Ovary (tissue), 9 donors: ENCODE results near the gene FTCDNL1. TPM values are rescaled to one million over a fixed set of nuclear protein-coding genes. Genes with fewer than 3 reads are reported as not detected.

Experiments
- DNase-seq, 5 donors: peaks; one replicate each; pipeline ENCODE4 v3.0.0-alpha.2; 2019 to 2020
- H3K27ac ChIP-seq, 2 donors: fragments of 200-600 bp; one replicate each; pipeline versions ENCODE4 v1.5.1 to v1.8.0; 2019 to 2022
- H3K27me3 ChIP-seq: fragments of 200-600 bp; one replicate; pipeline ENCODE4 v1.8.0; 2022
- H3K36me3 ChIP-seq: fragments of 200-600 bp; sonication (generic); one replicate; pipeline ENCODE4 v1.5.1; 2019
- H3K4me1 ChIP-seq: one replicate; pipeline ENCODE4 v1.8.1; 2013; ENCODE audit warnings: mild to moderate bottlenecking, moderate library complexity; ENCODE audit not compliant: insufficient read depth
- H3K4me3 ChIP-seq: fragments of 200-600 bp; sonication (generic); one replicate; pipeline ENCODE4 v1.5.1; 2017
- H3K9me3 ChIP-seq, 2 donors: fragments of 200-600 bp in 1 of 2; sonication (generic) in 1 of 2; one replicate each; pipeline versions ENCODE4 v1.5.1 to v1.8.1; 2013 to 2019; ENCODE audit warnings: mild to moderate bottlenecking in 1 of 2, moderate library complexity in 1 of 2
- CTCF ChIP-seq, 3 donors: fragments of 450-650 bp in 2 of 3; fragments of 200-600 bp in 1 of 3; IDR thresholded peaks; one replicate each; pipeline versions ENCODE4 v1.5.1 to v1.8.0; 2016 to 2022; ENCODE audit warnings: antibody characterized with exemption in 3 of 3, mild to moderate bottlenecking in 1 of 3
- EP300 ChIP-seq: sonication (generic); formaldehyde crosslinking; IDR thresholded peaks from one replicate; pipeline ENCODE4 v1.6.1; 2017; ENCODE audit warnings: antibody characterized with exemption
- POLR2A ChIP-seq: fragments of 450-650 bp; IDR thresholded peaks from one replicate; pipeline ENCODE4 v1.6.1; 2017; ENCODE audit warnings: antibody characterized with exemption, mild to moderate bottlenecking, moderate library complexity
- WGBS, 3 donors: extraction: QIAGEN DNeasy Blood & Tissue Kit in 1 of 3; methylation state at CpG; one replicate each; pipeline versions ENCODE4 v1.1.5 to v1.1.7; 2013 to 2017; 5-methylcytosine and 5-hydroxymethylcytosine counted together
- intact Hi-C, 4 donors: fragments of 100-400 bp; cut with DNase I; formaldehyde crosslinking; loops; one replicate each; pipeline versions ENCODE4 v1.11.0 to v1.15.1; 2022 to 2023
- polyA plus RNA-seq, 2 donors: library from polyadenylated mRNA; stranded (reverse); fragments of 200-250 nt in 1 of 2; fragments of 350-450 nt in 1 of 2; fragmentation: Illumina TruSeq in 1 of 2; extraction: RNeasy Lipid Tissue Mini Kit (QIAGEN cat#74804) in 1 of 2; gene quantifications; one replicate each; pipeline ENCODE4 v1.2.3, GENCODE V29; 2013 to 2014
- total RNA-seq, 7 donors: library from RNA; depleted of rRNA in 2 of 7; stranded (reverse); fragments of >200 nt in 2 of 7; fragmentation: NEBNext Ultra II Directional in 3 of 7; extraction: Animal tissue kit (Norgen Biotek cat#: 25700) in 3 of 7; gene quantifications; one replicate each; pipeline versions ENCODE4 v1.1.0 to v1.2.4, GENCODE V29; 2016 to 2023
- donor health status: DM: no; HTN: no; CAD: no; lungs with moderate emphysema.
- donor health status: DM: no; HTN: no; CAD: no.
- donor health status: Bipolar disorder and iron deficiency.
- donor health status: DM: yes; HTN: yes; CAD: no.
- donor health status: DM: no; HTN: no; CAD: no.
- donor health status: DM: yes; HTN: yes; CAD: no.

FTCDNL1 gene
- total and polyA plus RNA-seq, 9 donors: 0.56 to 3.4 (median 2.1) TPM

GRCh38 chr2:199749571-199749970 lies 101.4 kb downstream of the FTCDNL1 start:
- no peaks in the 10 kb centered on the region for H3K27me3 ChIP-seq

GRCh38 chr2:199744724-199745123 lies 106.3 kb downstream of the FTCDNL1 start:
- no peaks in the 10 kb centered on the region for H3K9me3 ChIP-seq
- no peaks in the 10 kb centered on the region for H3K27me3 ChIP-seq
- no peak overlapping the region for H3K4me3 ChIP-seq
- no peak for DNase-seq
- 86 to 90% (median 87%) methylated on average over 11 of the region's 11 CpGs for WGBS, 3 donors
- peaks cover 3% of the 10 kb centered on the region for H3K4me1 ChIP-seq
- no peak for TF ChIP-seq POLR2A
- no peak for TF ChIP-seq CTCF (IDR thresholded peaks at IDR 0.05)
- no peak for TF ChIP-seq EP300
- intact Hi-C loops: no loop called here
- no peak overlapping the region for H3K27ac ChIP-seq
- H3K36me3 ChIP-seq: no peaks in the 10 kb centered on the region

More at GRCh38 chr2:199749571-199749970, 101.4 kb downstream of the FTCDNL1 start:
- Histone ChIP-seq H3K27ac (no peak overlapping the region), H3K4me3 (no peak overlapping the region), H3K36me3 (no peaks in the 10 kb centered on the region), H3K9me3 (no peaks in the 10 kb centered on the region), H3K4me1 (no peaks in the 10 kb centered on the region)
- DNase-seq: no peak
- intact Hi-C loops: no loop called here
- TF ChIP-seq EP300: no peak
- no peak for TF ChIP-seq POLR2A
- no peak for TF ChIP-seq CTCF (IDR thresholded peaks at IDR 0.05)
- WGBS, 3 donors: 91 to 96% (median 93%) methylated on average over 5 of the region's 5 CpGs

- Histone ChIP-seq H3K36me3 (no peaks in the 10 kb centered on the region), H3K4me1 (peaks cover 4% of the 10 kb centered on the region), H3K4me3 (no peak overlapping the region), H3K27ac (no peak overlapping the region), H3K27me3 (no peaks in the 10 kb centered on the region), H3K9me3 (no peaks in the 10 kb centered on the region)
- DNase-seq: no peak
- TF ChIP-seq POLR2A (no peak), EP300 (no peak), CTCF (IDR thresholded peaks at IDR 0.05) (no peak)
- intact Hi-C loops: no loop called here
- 69 to 73% (median 69%) methylated on average over 5 of the region's 5 CpGs for WGBS, 3 donors
These were observed 106.7 kb downstream of the FTCDNL1 start for GRCh38 chr2:199744260-199744659.

GRCh38 chr2:199743415-199744120 lies 107.4 kb downstream of the FTCDNL1 start:
- no peaks in the 10 kb centered on the region for H3K9me3 ChIP-seq
- no peaks in the 10 kb centered on the region for H3K27me3 ChIP-seq
- no peak overlapping the region for H3K4me3 ChIP-seq
- DNase-seq: no peak
- H3K4me1 ChIP-seq: peaks cover 5% of the 10 kb centered on the region
- intact Hi-C loops: no loop called here
- 58 to 60% (median 58%) methylated on average over 5 of the region's 5 CpGs for WGBS, 3 donors
- TF ChIP-seq EP300: no peak
- TF ChIP-seq POLR2A: no peak
- TF ChIP-seq CTCF (IDR thresholded peaks at IDR 0.05): no peak
- no peaks in the 10 kb centered on the region for H3K36me3 ChIP-seq
- no peak overlapping the region for H3K27ac ChIP-seq
